ENCODE results near the gene KCNMA1. TPM values are rescaled to one million over a fixed set of nuclear protein-coding genes. Genes with fewer than 3 reads are reported as not detected.

Gene KCNMA1
- polyA plus RNA-seq, 1 donor from 2014 or later: 60.8 TPM

- H2AFZ ChIP-seq (ENCODE audit: low read depth, low read length): no peak overlapping the region
- no peaks in the 10 kb centered on the region for H3K9me3 ChIP-seq (ENCODE audit: low read length)
- H3K4me2 ChIP-seq (ENCODE audit: low read length): no peak overlapping the region
- no peaks in the 10 kb centered on the region for H3K27me3 ChIP-seq (ENCODE audit: insufficient read depth, low read depth, low read length)
- H3K27ac ChIP-seq (ENCODE audit: low read length): no peak overlapping the region
- no peaks in the 10 kb centered on the region for H4K20me1 ChIP-seq (ENCODE audit: insufficient read depth)
- no peaks in the 10 kb centered on the region for H3K9me2 ChIP-seq (ENCODE audit: insufficient read depth, low read length)
- no peaks in the 10 kb centered on the region for H3K36me3 ChIP-seq (ENCODE audit: insufficient read depth, low read length)
- TF ChIP-seq TAF1 (IDR thresholded peaks at IDR 0.05; ENCODE audit: low read depth): no peak
- H3K4me3 ChIP-seq (ENCODE audit: low read length): no peak overlapping the region
- no peak overlapping the region for H3K9ac ChIP-seq (ENCODE audit: low read length)
- H3F3A ChIP-seq (ENCODE audit: insufficient read depth, low read length, poor library complexity, severe bottlenecking): no peaks in the 10 kb centered on the region
- H3K79me2 ChIP-seq (replicated peaks; ENCODE audit: insufficient read depth, low read length): no peaks in the 10 kb centered on the region
Measured at GRCh38 chr10:76869931-76870330, 767.7 kb downstream of the KCNMA1 start.

GRCh38 chr10:76868098-76868977 lies 769.3 kb downstream of the KCNMA1 start:
- Histone ChIP-seq H3K4me3 (ENCODE audit: low read length) (no peak overlapping the region), H3K4me2 (ENCODE audit: low read length) (no peak overlapping the region), H3K9ac (ENCODE audit: low read length) (no peak overlapping the region), H3F3A (ENCODE audit: insufficient read depth, low read length, poor library complexity, severe bottlenecking) (no peaks in the 10 kb centered on the region), H3K9me2 (ENCODE audit: insufficient read depth, low read length) (no peaks in the 10 kb centered on the region), H3K9me3 (ENCODE audit: low read length) (no peaks in the 10 kb centered on the region), H2AFZ (ENCODE audit: low read depth, low read length) (no peak overlapping the region), H3K79me2 (replicated peaks; ENCODE audit: insufficient read depth, low read length) (no peaks in the 10 kb centered on the region), H3K27me3 (ENCODE audit: insufficient read depth, low read depth, low read length) (no peaks in the 10 kb centered on the region), H4K20me1 (ENCODE audit: insufficient read depth) (no peaks in the 10 kb centered on the region), H3K36me3 (ENCODE audit: insufficient read depth, low read length) (no peaks in the 10 kb centered on the region), H3K27ac (ENCODE audit: low read length) (no peak overlapping the region)
- TF ChIP-seq MXI1 (conservative IDR thresholded peaks at IDR 0.05; ENCODE audit: poor library complexity, severe bottlenecking): no peak
- no peak for TF ChIP-seq SMC3 (conservative IDR thresholded peaks at IDR 0.05; ENCODE audit: poor library complexity)
- TF ChIP-seq RAD21 (conservative IDR thresholded peaks at IDR 0.05): no peak
- TF ChIP-seq EZH2 (IDR thresholded peaks at IDR 0.05; ENCODE audit: borderline replicate concordance, insufficient read depth, low read length, poor library complexity, severe bottlenecking): no peak

- Histone ChIP-seq H4K20me1 (ENCODE audit: insufficient read depth) (no peaks in the 10 kb centered on the region), H3K27ac (ENCODE audit: low read length) (no peak overlapping the region), H3K9ac (ENCODE audit: low read length) (no peak overlapping the region), H2AFZ (ENCODE audit: low read depth, low read length) (no peak overlapping the region), H3F3A (ENCODE audit: insufficient read depth, low read length, poor library complexity, severe bottlenecking) (no peaks in the 10 kb centered on the region), H3K27me3 (ENCODE audit: insufficient read depth, low read depth, low read length) (no peaks in the 10 kb centered on the region), H3K4me2 (ENCODE audit: low read length) (no peak overlapping the region), H3K79me2 (replicated peaks; ENCODE audit: insufficient read depth, low read length) (no peaks in the 10 kb centered on the region), H3K4me3 (ENCODE audit: low read length) (no peak overlapping the region), H3K36me3 (ENCODE audit: insufficient read depth, low read length) (no peaks in the 10 kb centered on the region), H3K9me3 (ENCODE audit: low read length) (no peaks in the 10 kb centered on the region), H3K9me2 (ENCODE audit: insufficient read depth, low read length) (no peaks in the 10 kb centered on the region)
- TF ChIP-seq SMC3 (conservative IDR thresholded peaks at IDR 0.05; ENCODE audit: poor library complexity) (no peak), TAF1 (IDR thresholded peaks at IDR 0.05; ENCODE audit: low read depth) (no peak), CTCF (IDR thresholded peaks at IDR 0.05; ENCODE audit: poor library complexity, severe bottlenecking) (no peak), EZH2 (IDR thresholded peaks at IDR 0.05; ENCODE audit: borderline replicate concordance, insufficient read depth, low read length, poor library complexity, severe bottlenecking) (no peak), EP300 (conservative IDR thresholded peaks at IDR 0.05; ENCODE audit: poor library complexity, severe bottlenecking) (no peak), POLR2AphosphoS5 (IDR thresholded peaks at IDR 0.05) (no peak), REST (IDR thresholded peaks at IDR 0.05; ENCODE audit: borderline replicate concordance) (no peak), MXI1 (conservative IDR thresholded peaks at IDR 0.05; ENCODE audit: poor library complexity, severe bottlenecking) (no peak), RAD21 (conservative IDR thresholded peaks at IDR 0.05) (no peak)
Measured at GRCh38 chr10:76866841-76867586, 770.6 kb downstream of the KCNMA1 start.

Data from neural cell (in vitro differentiated cells).